Vagina (tissue), 2 donors: ENCODE measurements around the gene NPTXR.

Source experiments
- CTCF ChIP-seq, 3 experiments: fragments of 450-650 bp in 2 of 3; fragments of 200-600 bp in 1 of 3; sonication (generic) in 1 of 3; IDR thresholded peaks; one replicate each; pipeline ENCODE4 v1.5.1; 2017 to 2019; ENCODE audit warnings: antibody characterized with exemption in 3 of 3, mild to moderate bottlenecking in 2 of 3, moderate library complexity in 2 of 3
- POLR2AphosphoS5 ChIP-seq, 2 donors: sonication (generic); formaldehyde crosslinking; IDR thresholded peaks; one replicate each; pipeline ENCODE4 v1.9.0; 2017; ENCODE audit warnings: antibody characterized with exemption in 2 of 2, mild to moderate bottlenecking in 2 of 2, low read depth in 1 of 2; ENCODE audit not compliant: insufficient read depth in 1 of 2

GRCh38 chr22:38823076-38823475 lies 20.8 kb downstream of the NPTXR start:
- no peak for TF ChIP-seq POLR2AphosphoS5 (IDR thresholded peaks at IDR 0.05; ENCODE audit: insufficient read depth in 1 of 2, low read depth in 1 of 2)
- TF ChIP-seq CTCF (IDR thresholded peaks at IDR 0.05) = no peak
